GM18870 (cell line): ENCODE results near the gene DGKQ.
"Not testable (repeated sequence)": the region's sequence is repeated elsewhere in the genome, so short reads cannot be mapped to it uniquely, and the experiment has no call there.

ENCODE experiments used
- ATAC-seq: cut with Tn5 transposase; IDR thresholded peaks from one replicate; pipeline ENCODE4 v1.9.1; 2021; ENCODE audit warnings: moderate library complexity; ENCODE audit not compliant: unreplicated experiment

The DGKQ gene

GRCh38 chr4:929096-929765 is 44.1 kb downstream of the DGKQ start:
- ATAC-seq = no peak

- not testable (repeated sequence) for ATAC-seq
Observed at GRCh38 chr4:927566-927965, 45.8 kb downstream of the DGKQ start.

GRCh38 chr4:926538-926937 is 46.8 kb downstream of the DGKQ start:
- ATAC-seq = no peak

DNA sequence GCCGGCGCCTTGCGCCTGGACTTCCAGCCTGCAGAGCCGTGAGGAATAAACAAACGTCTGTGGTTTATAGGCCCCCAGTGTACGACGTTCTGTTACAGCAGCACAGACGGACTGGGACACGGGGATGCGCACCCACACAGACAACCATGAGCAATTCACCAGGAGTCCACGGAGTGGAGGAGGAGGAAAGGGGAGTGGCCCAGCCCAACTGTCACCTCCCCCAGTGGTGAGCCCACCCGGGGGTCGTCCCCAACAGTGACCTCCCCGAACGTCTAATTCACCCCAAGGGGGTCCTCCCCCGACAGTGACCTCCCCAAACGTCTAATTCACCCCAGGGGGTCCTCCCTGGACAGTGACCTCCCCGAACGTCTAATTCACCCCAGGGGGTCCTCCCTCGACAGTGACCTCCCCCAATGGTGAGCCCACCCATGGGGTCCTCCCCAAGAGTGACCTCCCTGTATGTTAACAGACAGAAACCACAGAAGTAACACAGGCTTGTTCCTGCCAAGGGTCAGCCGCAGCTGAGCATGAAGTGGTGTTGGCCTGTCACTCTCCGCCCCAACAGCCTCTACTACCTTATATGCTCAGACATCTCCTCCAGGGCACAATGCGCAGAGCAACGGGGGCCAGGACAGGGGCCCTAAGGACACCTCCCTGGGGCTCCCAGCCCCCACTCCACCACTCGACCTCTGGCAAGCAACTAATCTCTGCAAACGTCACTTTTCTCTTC is 47.4 kb downstream of the DGKQ start:
- no peak for ATAC-seq

GRCh38 chr4:925171-925570 is 48.2 kb downstream of the DGKQ start:
- ATAC-seq = no peak

- ATAC-seq = peak; percentile 41
Observed at GRCh38 chr4:924107-925096, 49.0 kb downstream of the DGKQ start.

DNA sequence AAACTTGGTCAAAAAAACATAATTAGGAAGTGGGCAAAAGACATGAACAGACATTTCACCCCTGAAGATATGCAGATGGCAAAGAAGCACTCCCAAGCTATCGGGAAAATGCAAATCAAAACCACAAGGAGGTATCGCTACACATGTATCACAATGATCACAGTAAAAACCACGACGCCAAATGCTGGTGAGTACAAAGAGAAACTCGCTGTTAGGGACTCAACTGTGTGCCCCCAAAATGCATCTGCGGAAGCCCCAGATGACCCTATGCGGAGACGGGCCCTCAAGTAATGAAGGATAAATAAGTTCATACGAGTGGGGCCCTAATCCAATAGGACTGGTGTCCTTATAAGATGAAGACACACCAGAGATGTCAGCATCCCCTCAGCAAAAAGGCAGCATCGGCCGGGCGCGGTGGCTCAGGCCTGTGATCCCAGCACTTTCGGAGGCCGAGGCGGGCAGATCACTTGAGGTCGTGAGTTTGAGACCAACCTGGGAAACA is 51.5 kb downstream of the DGKQ start:
- ATAC-seq = no peak

- not testable (repeated sequence) for ATAC-seq
Observed at GRCh38 chr4:919004-919680, 54.2 kb downstream of the DGKQ start.

- ATAC-seq = not testable (repeated sequence)
Observed at GRCh38 chr4:918591-918990, 54.8 kb downstream of the DGKQ start.

DNA sequence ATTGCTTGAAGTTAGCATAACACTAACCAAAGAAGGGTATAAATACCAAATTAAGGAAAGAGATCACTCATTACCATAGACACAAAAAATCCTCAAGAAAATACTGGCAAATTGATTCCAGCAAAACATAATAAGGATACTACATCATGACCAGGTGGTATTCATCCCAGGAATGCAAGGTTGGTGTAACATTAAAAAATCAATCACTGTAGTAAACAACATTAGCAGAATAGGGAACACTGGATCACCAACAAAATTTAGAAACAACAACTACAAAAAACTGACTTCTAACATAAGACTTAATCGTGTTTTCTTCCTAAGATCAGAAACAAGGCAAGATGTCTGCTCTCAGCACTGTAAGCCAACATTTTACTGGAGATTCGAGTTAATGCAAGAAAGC is 55.4 kb downstream of the DGKQ start:
- ATAC-seq = no peak

DNA sequence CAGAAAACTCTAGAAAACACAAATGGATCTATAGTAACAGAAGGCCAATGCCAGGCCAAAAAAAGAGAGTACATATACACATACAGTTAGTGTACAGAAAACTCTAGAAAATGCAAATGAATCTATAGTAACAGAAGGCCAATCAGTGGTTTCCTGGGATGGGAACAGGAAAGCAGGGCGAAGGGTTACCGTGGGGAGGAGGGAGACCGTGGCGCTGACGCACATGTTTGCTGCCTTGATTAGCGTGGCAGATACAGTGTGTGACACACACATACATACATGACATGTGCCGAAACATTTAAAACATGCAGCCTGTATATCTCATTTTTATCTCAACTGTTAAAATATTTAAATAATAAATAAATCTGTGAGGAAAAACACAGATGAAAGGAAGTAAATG is 55.9 kb downstream of the DGKQ start:
- no peak for ATAC-seq

GRCh38 chr4:915595-915994 is 57.8 kb downstream of the DGKQ start:
- no peak for ATAC-seq

DNA sequence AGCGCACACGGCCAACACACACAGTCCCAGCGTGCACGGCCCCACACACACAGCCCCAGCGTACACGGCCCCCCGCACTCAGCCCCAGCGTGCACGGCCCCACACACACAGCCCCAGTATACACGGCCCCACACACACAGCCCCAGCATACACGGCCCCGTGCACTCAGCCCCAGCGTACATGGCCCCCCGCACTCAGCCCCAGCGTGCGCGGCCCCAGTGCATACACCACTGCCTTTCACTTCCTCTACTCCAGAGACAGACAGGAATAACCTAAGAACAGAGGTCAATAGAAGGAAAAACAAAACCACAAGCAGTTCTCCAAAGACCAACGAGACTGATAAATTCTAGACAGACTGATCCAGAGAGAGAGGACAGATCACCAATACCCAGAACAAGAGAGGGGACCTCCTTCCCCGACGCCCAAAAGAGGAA is 58.3 kb downstream of the DGKQ start:
- ATAC-seq = no peak

DNA sequence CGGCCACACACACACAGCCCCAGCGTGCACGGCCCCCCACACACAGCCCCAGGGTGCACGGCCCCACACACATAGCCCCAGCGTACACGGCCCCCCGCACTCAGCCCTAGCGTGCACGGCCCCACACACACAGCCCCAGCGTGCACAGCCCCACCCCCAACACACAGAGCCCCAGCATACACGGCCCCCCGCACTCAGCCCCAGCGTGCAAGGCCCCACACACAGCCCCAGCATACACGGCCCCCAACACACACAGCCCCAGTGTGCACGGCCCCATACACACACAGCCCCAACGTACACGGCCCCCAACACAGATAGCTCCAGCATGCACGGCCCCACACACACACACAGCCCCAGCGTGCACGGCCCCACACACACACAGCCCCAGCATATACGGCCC is 58.8 kb downstream of the DGKQ start:
- ATAC-seq = no peak

DNA sequence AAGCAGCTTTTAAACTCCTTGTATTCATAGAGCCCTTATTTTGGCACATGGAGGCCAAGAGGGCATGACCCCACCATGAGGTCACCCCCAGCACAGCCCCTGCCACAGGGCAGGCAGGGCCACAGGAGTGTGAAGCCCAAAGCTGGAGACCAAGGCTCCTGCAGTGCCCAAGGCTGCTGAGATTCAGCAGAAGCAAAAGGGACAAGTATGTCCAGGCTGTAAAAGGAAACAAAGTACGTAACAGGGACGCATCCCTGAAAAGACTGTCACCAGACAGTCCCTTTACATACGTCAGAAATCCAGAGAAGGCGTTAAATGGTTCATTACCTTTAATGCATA is 60.1 kb downstream of the DGKQ start:
- ATAC-seq = no peak

- no peak for ATAC-seq
Observed at GRCh38 chr4:912548-913279, 60.7 kb downstream of the DGKQ start.

- no peak for ATAC-seq
Observed at GRCh38 chr4:911871-912490, 61.4 kb downstream of the DGKQ start.

DNA sequence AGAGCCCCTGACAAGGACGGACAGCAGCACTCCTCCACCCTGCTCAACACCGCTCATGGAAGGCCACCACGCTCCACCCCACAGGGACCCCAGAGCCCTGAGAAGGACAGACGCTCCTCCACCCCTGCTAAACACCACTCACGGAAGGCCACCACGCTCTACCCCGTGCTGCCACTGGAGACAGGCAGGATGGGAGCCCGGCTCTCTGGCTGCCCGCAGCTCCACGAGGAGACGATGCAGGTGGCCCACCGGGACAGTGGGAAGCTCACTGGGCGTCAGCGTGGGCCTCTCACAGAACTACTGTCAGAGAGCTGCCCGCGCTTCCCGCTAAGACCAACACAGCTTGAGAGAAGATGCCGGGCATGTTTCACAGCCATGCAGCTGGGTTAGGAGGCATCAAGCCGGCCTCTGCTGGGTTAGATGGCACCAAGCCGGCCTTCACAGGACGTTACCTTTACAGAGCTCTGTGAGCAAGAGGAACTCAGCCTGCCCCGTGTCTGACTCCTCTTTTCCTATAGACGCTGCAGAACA is 62.1 kb downstream of the DGKQ start:
- ATAC-seq = no peak

DNA sequence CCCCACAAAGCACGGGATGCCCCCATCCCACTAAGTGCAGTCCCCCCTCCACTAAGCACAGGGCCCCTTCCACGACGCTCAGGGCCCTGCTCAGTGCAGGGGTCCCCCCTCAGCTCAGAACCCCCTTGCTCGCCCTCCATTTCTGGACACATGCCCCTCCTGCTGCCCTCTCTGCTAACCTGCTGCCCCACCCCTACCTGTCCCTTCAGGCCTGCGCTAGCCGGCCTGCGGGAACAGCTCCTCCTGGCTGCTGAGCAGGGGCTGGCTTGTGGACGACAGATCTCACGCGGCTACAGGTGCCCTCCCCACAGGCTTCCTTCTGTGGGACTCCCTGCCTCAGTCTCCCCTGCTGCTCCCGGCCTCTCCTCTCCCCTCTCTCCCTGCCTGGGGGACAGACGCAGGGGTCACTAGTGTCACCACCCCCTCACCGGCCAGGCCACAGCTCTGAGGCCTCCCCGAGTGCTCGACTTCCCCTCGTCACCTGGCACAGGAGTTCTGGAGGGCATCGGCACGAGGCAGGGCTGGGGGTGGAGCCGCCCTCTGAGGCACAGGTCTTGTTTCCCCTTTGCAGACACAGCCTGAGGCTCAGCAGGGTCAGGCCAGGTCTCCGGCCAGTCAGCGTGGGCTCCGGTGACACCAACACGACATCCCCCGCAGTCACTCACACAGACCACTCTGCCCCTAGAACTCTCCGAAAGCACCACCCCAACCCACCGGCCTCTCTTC is 62.8 kb downstream of the DGKQ start:
- ATAC-seq = no peak
